Activated naive CD4-positive, alpha-beta T cell treated with anti-CD3 and anti-CD28 coated beads for 36 hours (primary cell): ENCODE results near the gene SORBS1. TPM values are rescaled to one million over a fixed set of nuclear protein-coding genes. Genes with fewer than 3 reads are reported as not detected.

Experiments
- CTCF ChIA-PET: fragments of 350-600 bp; sonication (Branson Sonifier 250); formaldehyde crosslinking; loops from one replicate; lab custom pipeline; 2021; ENCODE audit warnings: antibody characterized with exemption; lab: Charles Lee
- DNase-seq: peaks from one replicate; pipeline ENCODE4 v3.0.0-alpha.2; 2020
- H3K27ac Mint-ChIP-seq: one replicate; pipeline ENCODE4 v1.8.0; 2021; ENCODE audit warnings: mild to moderate bottlenecking, mixed read lengths
- H3K27me3 Mint-ChIP-seq: one replicate; pipeline ENCODE4 v1.8.0; 2021; ENCODE audit warnings: low read depth, mixed read lengths
- H3K36me3 Mint-ChIP-seq: one replicate; pipeline ENCODE4 v1.8.0; 2021; ENCODE audit warnings: low read depth, mixed read lengths
- H3K4me1 Mint-ChIP-seq: one replicate; pipeline ENCODE4 v1.8.0; 2021; ENCODE audit warnings: low read depth, mixed read lengths
- H3K4me3 Mint-ChIP-seq: one replicate; pipeline ENCODE4 v1.8.0; 2021; ENCODE audit warnings: mild to moderate bottlenecking, moderate library complexity, mixed read lengths
- H3K9me3 Mint-ChIP-seq: one replicate; pipeline ENCODE4 v1.8.0; 2021; ENCODE audit warnings: mixed read lengths
- intact Hi-C: fragments of 100-400 bp; cut with micrococcal nuclease; formaldehyde crosslinking; loops from one replicate; pipeline ENCODE4 v1.15.1; 2023
- total RNA-seq, 2 experiments: library from RNA; stranded (reverse); gene quantifications; one replicate each; pipeline ENCODE4 v1.2.3, GENCODE V29; 2021

SORBS1 gene
- total RNA-seq, 2 experiments from 2014 or later = 0.77 to 0.93 TPM

DNA sequence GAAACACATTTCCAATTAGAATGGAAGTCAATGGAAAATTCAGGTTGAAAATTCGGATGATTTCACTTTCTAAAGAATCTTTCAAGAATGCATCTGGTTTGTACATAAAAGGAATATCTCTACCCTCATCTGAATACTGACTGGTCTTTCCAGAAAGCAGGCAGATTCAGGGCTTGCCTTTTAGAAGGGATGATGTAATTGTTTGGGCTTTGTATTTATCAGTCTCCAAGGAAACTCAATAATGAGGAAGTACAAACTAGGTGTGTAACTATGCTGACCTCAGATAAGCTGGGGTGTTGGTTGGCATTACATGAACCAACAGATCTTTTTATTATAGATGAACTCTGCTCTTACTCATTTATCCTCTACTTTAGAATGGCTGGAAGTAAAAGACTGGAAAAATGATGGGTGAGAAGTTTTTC lies 294.5 kb downstream of the SORBS1 start:
- no peak overlapping the region for H3K27ac Mint-ChIP-seq
- H3K9me3 Mint-ChIP-seq = no peaks in the 10 kb centered on the region
- no peaks in the 10 kb centered on the region for H3K4me1 Mint-ChIP-seq
- no peak overlapping the region for H3K4me3 Mint-ChIP-seq
- no peak for DNase-seq
- intact Hi-C loops = no loop called here
- CTCF ChIA-PET = no interaction called here
- H3K36me3 Mint-ChIP-seq = no peaks in the 10 kb centered on the region
- peaks cover 2% of the 10 kb centered on the region for H3K27me3 Mint-ChIP-seq

DNA sequence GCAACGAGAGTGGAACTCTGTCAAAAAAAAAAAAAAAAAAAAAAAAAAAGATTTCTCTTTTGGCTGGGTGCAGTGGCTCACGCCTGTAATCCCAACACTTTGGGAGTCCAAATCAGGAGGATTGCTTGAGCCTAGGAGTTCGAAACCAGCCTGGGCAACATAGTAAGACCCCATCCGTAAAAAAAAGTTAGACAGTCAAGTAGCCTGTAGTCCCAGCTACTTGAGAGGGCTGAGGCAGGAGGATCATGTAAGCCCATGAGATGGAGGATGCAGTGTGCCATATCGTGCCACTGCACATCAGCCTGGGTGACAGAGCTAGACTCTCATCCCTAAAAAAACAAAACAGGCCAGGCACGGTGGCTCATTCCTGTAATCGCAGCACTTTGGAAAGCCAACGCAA lies 295.6 kb downstream of the SORBS1 start:
- H3K4me1 Mint-ChIP-seq = no peaks in the 10 kb centered on the region
- H3K27me3 Mint-ChIP-seq = peaks cover 2% of the 10 kb centered on the region
- no peaks in the 10 kb centered on the region for H3K36me3 Mint-ChIP-seq
- no peak for DNase-seq
- CTCF ChIA-PET = interaction anchor here (0.6 kb wide), 1 partner anchor 746 kb away, joined by 3 read pairs; no protein-coding TSS in a partner anchor
- no peak overlapping the region for H3K27ac Mint-ChIP-seq
- intact Hi-C loops = no loop called here
- no peaks in the 10 kb centered on the region for H3K9me3 Mint-ChIP-seq
- no peak overlapping the region for H3K4me3 Mint-ChIP-seq

DNA sequence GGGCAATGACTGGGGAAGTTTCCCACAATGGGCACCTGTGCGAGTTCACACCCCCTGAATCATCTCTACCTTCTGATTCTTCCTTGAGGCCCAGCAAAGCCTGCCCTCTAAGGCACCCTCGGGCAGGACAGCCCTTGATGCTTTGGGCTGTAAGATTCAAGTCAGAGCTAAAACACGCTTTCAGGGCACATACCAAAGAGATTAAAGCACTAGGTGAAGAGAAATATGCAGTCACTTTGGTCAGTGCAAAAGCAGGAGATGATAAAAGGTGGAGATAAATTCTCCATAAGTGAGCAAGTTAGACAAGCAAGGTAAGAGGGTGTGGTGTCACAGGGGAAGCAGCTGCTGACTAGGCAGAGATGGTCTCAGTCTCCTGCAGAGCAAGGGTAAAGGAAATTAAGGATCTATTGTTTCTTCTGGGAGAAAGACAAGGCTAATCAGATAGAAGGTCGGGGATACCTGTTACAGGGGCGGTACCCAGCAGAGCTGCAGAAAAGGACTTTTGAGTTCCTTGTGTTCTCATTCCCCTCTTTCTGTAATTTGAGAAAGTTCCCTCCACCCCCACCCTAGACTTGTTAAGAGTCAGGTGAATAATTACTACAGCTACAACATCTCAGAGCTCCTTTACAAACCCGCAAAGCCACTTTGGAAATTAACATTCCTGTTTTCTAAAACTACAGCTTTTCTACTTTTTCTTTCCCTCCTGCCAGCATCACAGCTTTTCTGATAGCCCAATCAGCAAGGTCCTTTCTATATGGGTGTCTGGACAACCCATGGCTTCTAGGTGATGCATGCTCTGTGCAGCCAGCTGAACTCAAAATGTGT lies 296.7 kb downstream of the SORBS1 start:
- intact Hi-C loops = no loop called here
- CTCF ChIA-PET = interaction anchor here (0.6 kb wide), 1 partner anchor 747 kb away, joined by 3 read pairs; no protein-coding TSS in a partner anchor

DNA sequence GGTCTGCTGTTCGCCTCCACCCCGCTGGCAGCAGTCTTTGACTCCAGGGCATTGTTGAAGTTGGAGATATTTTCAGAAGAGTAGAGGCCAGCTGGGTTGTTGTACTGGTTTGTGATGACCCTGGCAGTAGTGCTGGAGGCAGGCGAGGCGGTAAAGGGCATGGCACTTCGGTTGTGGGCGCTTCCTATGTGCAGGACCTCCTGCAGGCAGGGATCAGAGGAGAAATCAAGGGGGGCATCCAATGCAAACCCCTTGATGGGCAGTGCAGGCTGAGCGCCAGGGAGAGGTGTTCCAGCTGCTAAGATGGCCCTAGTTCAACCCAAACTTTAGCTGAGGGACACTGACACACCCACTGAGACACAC lies 297.3 kb downstream of the SORBS1 start:
- CTCF ChIA-PET = no interaction called here
- no peak overlapping the region for H3K4me3 Mint-ChIP-seq
- no peaks in the 10 kb centered on the region for H3K4me1 Mint-ChIP-seq
- DNase-seq = no peak
- peaks cover 2% of the 10 kb centered on the region for H3K27me3 Mint-ChIP-seq
- no peak overlapping the region for H3K27ac Mint-ChIP-seq
- intact Hi-C loops = no loop called here
- H3K9me3 Mint-ChIP-seq = no peaks in the 10 kb centered on the region
- H3K36me3 Mint-ChIP-seq = no peaks in the 10 kb centered on the region

More for the DNA sequence above, 296.7 kb downstream of the SORBS1 start:
- H3K9me3 Mint-ChIP-seq = no peaks in the 10 kb centered on the region
- H3K4me1 Mint-ChIP-seq = no peaks in the 10 kb centered on the region
- DNase-seq = no peak
- H3K36me3 Mint-ChIP-seq = no peaks in the 10 kb centered on the region
- H3K4me3 Mint-ChIP-seq = no peak overlapping the region
- no peak overlapping the region for H3K27ac Mint-ChIP-seq
- H3K27me3 Mint-ChIP-seq = peaks cover 2% of the 10 kb centered on the region

DNA sequence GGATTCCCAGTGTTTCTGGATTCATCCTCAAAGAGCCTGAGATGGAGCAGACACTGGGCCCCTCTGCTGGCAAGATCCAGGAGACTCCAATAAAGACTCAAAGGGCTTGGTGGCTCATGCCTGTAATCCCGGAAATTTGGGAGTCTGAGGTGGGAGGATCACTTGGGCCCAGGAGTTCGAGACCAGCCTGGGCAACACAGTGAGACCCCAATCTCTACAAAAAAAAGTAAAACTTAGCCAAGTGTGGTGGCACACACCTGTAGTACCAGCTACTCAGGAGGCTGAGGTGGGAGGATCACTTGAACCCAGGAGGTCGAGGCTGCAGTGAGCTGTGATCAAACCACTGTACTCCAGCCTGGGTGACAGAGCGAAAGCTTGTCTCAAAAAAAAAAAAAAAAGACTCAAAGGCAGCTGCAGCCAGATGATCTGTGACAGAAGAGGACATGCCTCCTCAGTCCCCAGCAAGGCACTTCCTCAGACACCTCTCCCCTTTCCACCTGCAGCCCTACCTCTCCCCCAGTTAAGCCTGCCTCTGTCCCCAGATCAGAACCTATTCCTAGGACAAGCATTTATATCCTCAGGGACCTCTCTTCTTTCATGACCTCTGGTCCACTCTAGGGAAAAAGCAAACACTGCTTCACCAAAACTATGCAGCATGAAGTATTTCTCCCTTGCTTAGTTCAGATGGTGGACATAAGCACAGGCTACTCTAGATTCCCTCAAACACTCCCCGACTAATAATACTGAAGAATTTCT lies 298.2 kb downstream of the SORBS1 start:
- CTCF ChIA-PET = no interaction called here
- Mint-ChIP-seq H3K27ac (no peak overlapping the region), H3K4me1 (no peaks in the 10 kb centered on the region), H3K9me3 (no peaks in the 10 kb centered on the region), H3K27me3 (peaks cover 2% of the 10 kb centered on the region), H3K4me3 (no peak overlapping the region), H3K36me3 (no peaks in the 10 kb centered on the region)
- intact Hi-C loops = no loop called here
- DNase-seq = no peak

DNA sequence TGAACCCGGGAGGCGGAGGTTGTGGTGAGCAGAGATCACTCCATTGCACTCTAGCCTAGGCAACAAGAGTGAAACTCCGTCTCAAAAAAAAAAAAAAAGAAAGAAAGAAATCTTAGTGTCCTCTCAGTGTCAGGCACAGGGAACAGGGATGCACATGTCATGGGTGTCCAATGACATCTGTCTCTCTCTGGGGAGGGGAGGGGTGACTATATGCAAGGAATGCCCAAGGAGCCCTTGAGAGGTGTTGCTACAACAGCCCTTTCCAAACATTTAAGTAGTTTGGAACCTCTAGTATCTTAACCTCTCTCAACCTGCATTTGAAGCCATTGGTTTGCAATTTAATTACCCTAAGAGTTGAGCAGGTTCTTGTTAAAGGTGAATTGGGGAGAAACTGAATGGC lies 299.2 kb downstream of the SORBS1 start:
- Mint-ChIP-seq H3K9me3 (no peaks in the 10 kb centered on the region), H3K27me3 (peaks cover 2% of the 10 kb centered on the region), H3K27ac (no peak overlapping the region), H3K4me1 (no peaks in the 10 kb centered on the region), H3K36me3 (no peaks in the 10 kb centered on the region), H3K4me3 (no peak overlapping the region)
- CTCF ChIA-PET = no interaction called here
- intact Hi-C loops = no loop called here
- DNase-seq = no peak

Other genes starting within 250 kb of the SORBS1 start
- gene ALDH18A1, start 95.3 kb upstream of the SORBS1 start, total RNA-seq = 10 to 100 TPM; 82.1 to 91.7 TPM
- 10 to 100 TPM; 17.6 to 19.2 TPM for gene TCTN3, start 132.6 kb upstream of the SORBS1 start, total RNA-seq
- under 1 TPM; 0.26 to 0.35 TPM for gene ENTPD1, start 194.8 kb upstream of the SORBS1 start, total RNA-seq